Neural cell (in vitro differentiated cells): ENCODE data around the gene TIMM17B. TPM values are rescaled to one million over a fixed set of nuclear protein-coding genes. Genes with fewer than 3 reads are reported as not detected.

Source experiments
- H2AFZ ChIP-seq: fragments of 200-600, 300-800 bp; sonication (generic), shearing (Covaris generic); 2 replicates; pipeline ENCODE4 v1.6.0; 2014; ENCODE audit warnings: low read depth, mild to moderate bottlenecking, antibody characterized with exemption, low read length, moderate library complexity
- H3F3A ChIP-seq: fragments of 200-600 bp; shearing (Covaris generic); 2 replicates; pipeline ENCODE4 v1.6.1; 2016; ENCODE audit warnings: mild to moderate bottlenecking, moderate library complexity, mixed read lengths, antibody characterized with exemption, low read length; ENCODE audit not compliant: insufficient read depth, poor library complexity, severe bottlenecking
- H3K27ac ChIP-seq: fragments of 200-600, 300-800 bp; sonication (generic), shearing (Covaris generic); 2 replicates; pipeline ENCODE4 v1.5.1; 2014; ENCODE audit warnings: mild to moderate bottlenecking, low read length, moderate library complexity
- H3K27me3 ChIP-seq: fragments of 300-800, 200-600 bp; sonication (generic), shearing (Covaris generic); 2 replicates; pipeline ENCODE4 v1.6.0; 2014; ENCODE audit warnings: mild to moderate bottlenecking, low read depth, low read length, moderate library complexity; ENCODE audit not compliant: insufficient read depth
- H3K36me3 ChIP-seq: fragments of 300-800, 200-600 bp; sonication (generic), shearing (Covaris generic); 2 replicates; pipeline ENCODE4 v1.5.1; 2014; ENCODE audit warnings: mild to moderate bottlenecking, antibody characterized with exemption, low read length, moderate library complexity; ENCODE audit not compliant: insufficient read depth
- H3K4me2 ChIP-seq: fragments of 300-800, 200-600 bp; sonication (generic), shearing (Covaris generic); 2 replicates; pipeline ENCODE4 v1.6.0; 2014; ENCODE audit warnings: mild to moderate bottlenecking, low read length
- H3K4me3 ChIP-seq: fragments of 300-800, 200-600 bp; sonication (generic), shearing (Covaris generic); 2 replicates; pipeline ENCODE4 v1.5.1; 2014; ENCODE audit warnings: mild to moderate bottlenecking, low read length, moderate library complexity
- H3K79me2 ChIP-seq: fragments of 200-600 bp; shearing (Covaris generic); replicated peaks from 2 replicates; pipeline ENCODE4 v1.6.0; 2014; ENCODE audit warnings: mild to moderate bottlenecking, low read length, moderate library complexity; ENCODE audit not compliant: insufficient read depth
- H3K9ac ChIP-seq: fragments of 300-800, 200-600 bp; sonication (generic), shearing (Covaris generic); 2 replicates; pipeline ENCODE4 v1.6.1; 2016; ENCODE audit warnings: mild to moderate bottlenecking, low read length, mixed read lengths
- H3K9me2 ChIP-seq: fragments of 200-600 bp; shearing (Covaris generic); 2 replicates; pipeline ENCODE4 v1.6.1; 2016; ENCODE audit warnings: mild to moderate bottlenecking, low read length, mixed read lengths; ENCODE audit not compliant: insufficient read depth
- H3K9me3 ChIP-seq: fragments of 200-600, 300-800 bp; sonication (generic), shearing (Covaris generic); 2 replicates; pipeline ENCODE4 v1.6.1; 2016; ENCODE audit warnings: mild to moderate bottlenecking, mixed run types, low read length, moderate library complexity, mixed read lengths
- H4K20me1 ChIP-seq: fragments of 200-600 bp; shearing (Covaris generic); 2 replicates; pipeline ENCODE4 v1.6.1; 2016; ENCODE audit warnings: mild to moderate bottlenecking, mixed run types; ENCODE audit not compliant: insufficient read depth
- EP300 ChIP-seq: fragments of 450-650 bp; conservative IDR thresholded peaks from 2 replicates; pipeline ENCODE4 v1.6.1; 2014; ENCODE audit warnings: antibody characterized with exemption, mild to moderate bottlenecking, moderate library complexity; ENCODE audit not compliant: poor library complexity, severe bottlenecking
- EZH2 ChIP-seq: fragments of 200-600, 300-800 bp; shearing (Covaris generic), sonication (generic); IDR thresholded peaks from 2 replicates; pipeline ENCODE4 v1.6.1; 2014; ENCODE audit warnings: antibody characterized with exemption, low read length, borderline replicate concordance, mild to moderate bottlenecking; ENCODE audit not compliant: insufficient read depth, poor library complexity, severe bottlenecking
- MXI1 ChIP-seq: fragments of 450-650 bp; conservative IDR thresholded peaks from 2 replicates; pipeline ENCODE4 v1.6.1; 2014; ENCODE audit warnings: antibody characterized with exemption, mild to moderate bottlenecking; ENCODE audit not compliant: poor library complexity, severe bottlenecking
- POLR2AphosphoS5 ChIP-seq: IDR thresholded peaks from 2 replicates; pipeline ENCODE4 v1.6.1; 2012
- RAD21 ChIP-seq: fragments of 450-650 bp; conservative IDR thresholded peaks from 2 replicates; pipeline ENCODE4 v1.6.1; 2014; ENCODE audit warnings: antibody characterized with exemption, mild to moderate bottlenecking, moderate library complexity
- SMC3 ChIP-seq: fragments of 450-650 bp; conservative IDR thresholded peaks from 2 replicates; pipeline ENCODE4 v1.6.1; 2014; ENCODE audit warnings: antibody characterized with exemption, mild to moderate bottlenecking, moderate library complexity; ENCODE audit not compliant: poor library complexity
- TAF1 ChIP-seq: IDR thresholded peaks from 2 replicates; pipeline ENCODE4 v1.6.1; 2012; ENCODE audit warnings: low read depth
- polyA plus RNA-seq: library from polyadenylated mRNA; depleted of rRNA; stranded (reverse); fragments of >200 nt; gene quantifications from 2 replicates; pipeline ENCODE4 v1.2.3, GENCODE V29; 2014
- TF ChIP-seq, protein P1 (sequence below): IDR thresholded peaks from 2 replicates; pipeline ENCODE4 v1.6.1; 2012; ENCODE audit warnings: borderline replicate concordance
- TF ChIP-seq, protein P2 (sequence below): fragments of 450-650 bp; IDR thresholded peaks from 2 replicates; pipeline ENCODE4 v1.5.1; 2014; ENCODE audit warnings: antibody characterized with exemption, mild to moderate bottlenecking, moderate library complexity; ENCODE audit not compliant: poor library complexity, severe bottlenecking

Gene TIMM17B
- polyA plus RNA-seq, 1 donor from 2014 or later = 131 TPM

DNA sequence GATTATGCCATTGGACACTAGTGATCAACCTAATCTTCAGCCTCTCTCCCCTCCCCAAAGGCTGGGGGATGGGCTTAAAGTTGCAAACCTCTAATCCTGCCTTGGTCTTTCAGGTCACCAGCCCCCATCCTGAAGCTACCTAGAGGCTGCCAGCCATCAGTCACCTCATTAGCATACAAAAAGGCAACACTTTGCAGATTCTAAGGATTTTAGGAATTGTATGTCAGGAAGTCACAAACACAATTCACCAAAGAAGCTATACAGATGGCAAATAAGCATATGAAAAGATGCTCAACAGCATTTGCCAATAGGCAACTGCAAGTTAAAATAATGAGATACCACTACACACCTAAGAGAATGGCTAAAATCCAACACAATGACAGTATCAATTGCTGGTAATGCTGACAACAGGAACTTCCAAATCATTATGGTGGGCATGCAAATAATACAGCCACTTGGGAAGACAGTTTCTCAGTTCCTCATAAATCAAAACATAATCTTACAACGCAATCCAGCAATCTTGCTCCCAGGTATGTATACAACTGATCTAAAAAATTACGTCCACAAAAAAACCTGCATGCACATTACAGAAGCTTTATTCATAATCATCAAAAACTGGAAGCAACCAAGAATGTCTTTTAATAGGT, 30.3 kb upstream of the TIMM17B start:
- no peaks in the 10 kb centered on the region for H3K9me2 ChIP-seq
- TF ChIP-seq, protein P1, sequence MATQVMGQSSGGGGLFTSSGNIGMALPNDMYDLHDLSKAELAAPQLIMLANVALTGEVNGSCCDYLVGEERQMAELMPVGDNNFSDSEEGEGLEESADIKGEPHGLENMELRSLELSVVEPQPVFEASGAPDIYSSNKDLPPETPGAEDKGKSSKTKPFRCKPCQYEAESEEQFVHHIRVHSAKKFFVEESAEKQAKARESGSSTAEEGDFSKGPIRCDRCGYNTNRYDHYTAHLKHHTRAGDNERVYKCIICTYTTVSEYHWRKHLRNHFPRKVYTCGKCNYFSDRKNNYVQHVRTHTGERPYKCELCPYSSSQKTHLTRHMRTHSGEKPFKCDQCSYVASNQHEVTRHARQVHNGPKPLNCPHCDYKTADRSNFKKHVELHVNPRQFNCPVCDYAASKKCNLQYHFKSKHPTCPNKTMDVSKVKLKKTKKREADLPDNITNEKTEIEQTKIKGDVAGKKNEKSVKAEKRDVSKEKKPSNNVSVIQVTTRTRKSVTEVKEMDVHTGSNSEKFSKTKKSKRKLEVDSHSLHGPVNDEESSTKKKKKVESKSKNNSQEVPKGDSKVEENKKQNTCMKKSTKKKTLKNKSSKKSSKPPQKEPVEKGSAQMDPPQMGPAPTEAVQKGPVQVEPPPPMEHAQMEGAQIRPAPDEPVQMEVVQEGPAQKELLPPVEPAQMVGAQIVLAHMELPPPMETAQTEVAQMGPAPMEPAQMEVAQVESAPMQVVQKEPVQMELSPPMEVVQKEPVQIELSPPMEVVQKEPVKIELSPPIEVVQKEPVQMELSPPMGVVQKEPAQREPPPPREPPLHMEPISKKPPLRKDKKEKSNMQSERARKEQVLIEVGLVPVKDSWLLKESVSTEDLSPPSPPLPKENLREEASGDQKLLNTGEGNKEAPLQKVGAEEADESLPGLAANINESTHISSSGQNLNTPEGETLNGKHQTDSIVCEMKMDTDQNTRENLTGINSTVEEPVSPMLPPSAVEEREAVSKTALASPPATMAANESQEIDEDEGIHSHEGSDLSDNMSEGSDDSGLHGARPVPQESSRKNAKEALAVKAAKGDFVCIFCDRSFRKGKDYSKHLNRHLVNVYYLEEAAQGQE = no peak
- no peak for TF ChIP-seq MXI1
- no peak for TF ChIP-seq POLR2AphosphoS5
- TF ChIP-seq TAF1 = no peak
- no peak for TF ChIP-seq SMC3
- TF ChIP-seq RAD21 = no peak
- no peaks in the 10 kb centered on the region for H4K20me1 ChIP-seq
- no peak overlapping the region for H3K27ac ChIP-seq
- no peaks in the 10 kb centered on the region for H3K27me3 ChIP-seq
- no peak overlapping the region for H3K4me3 ChIP-seq
- no peak overlapping the region for H3K9ac ChIP-seq
- no peak overlapping the region for H2AFZ ChIP-seq
- H3K9me3 ChIP-seq = no peaks in the 10 kb centered on the region
- no peaks in the 10 kb centered on the region for H3K36me3 ChIP-seq
- no peak overlapping the region for H3K4me2 ChIP-seq
- H3F3A ChIP-seq = no peaks in the 10 kb centered on the region
- H3K79me2 ChIP-seq = no peaks in the 10 kb centered on the region

DNA sequence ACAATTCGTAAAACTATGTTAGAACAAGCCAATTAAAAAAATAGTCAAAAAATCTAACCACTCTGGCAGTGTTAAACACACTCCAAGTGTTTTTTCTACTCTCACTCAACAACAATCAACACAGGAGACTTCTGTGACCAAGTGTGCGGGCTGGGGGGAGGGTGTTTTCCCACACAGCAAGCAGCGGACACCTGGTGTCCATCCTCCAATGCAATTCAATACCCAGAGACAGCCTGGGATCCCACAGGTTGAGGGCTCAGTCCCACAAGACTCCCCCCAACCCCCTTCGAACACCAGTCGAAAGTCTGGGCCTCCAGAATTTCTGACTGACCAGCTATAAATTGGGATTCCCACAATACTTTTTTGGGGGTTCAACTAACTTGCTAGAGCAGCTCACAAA, 29.6 kb upstream of the TIMM17B start:
- Histone ChIP-seq H3K27me3 (no peaks in the 10 kb centered on the region), H3K27ac (no peak overlapping the region), H3F3A (no peaks in the 10 kb centered on the region), H3K79me2 (no peaks in the 10 kb centered on the region), H3K4me2 (no peak overlapping the region), H3K9me3 (no peaks in the 10 kb centered on the region), H3K9me2 (no peaks in the 10 kb centered on the region), H2AFZ (no peak overlapping the region), H3K36me3 (no peaks in the 10 kb centered on the region), H3K4me3 (no peak overlapping the region), H4K20me1 (no peaks in the 10 kb centered on the region), H3K9ac (no peak overlapping the region)
- no peak for TF ChIP-seq MXI1
- no peak for TF ChIP-seq RAD21
- TF ChIP-seq, protein P1 = no peak
- TF ChIP-seq EP300 = no peak
- no peak for TF ChIP-seq TAF1
- TF ChIP-seq POLR2AphosphoS5 = no peak
- no peak for TF ChIP-seq SMC3
- TF ChIP-seq, protein P2, sequence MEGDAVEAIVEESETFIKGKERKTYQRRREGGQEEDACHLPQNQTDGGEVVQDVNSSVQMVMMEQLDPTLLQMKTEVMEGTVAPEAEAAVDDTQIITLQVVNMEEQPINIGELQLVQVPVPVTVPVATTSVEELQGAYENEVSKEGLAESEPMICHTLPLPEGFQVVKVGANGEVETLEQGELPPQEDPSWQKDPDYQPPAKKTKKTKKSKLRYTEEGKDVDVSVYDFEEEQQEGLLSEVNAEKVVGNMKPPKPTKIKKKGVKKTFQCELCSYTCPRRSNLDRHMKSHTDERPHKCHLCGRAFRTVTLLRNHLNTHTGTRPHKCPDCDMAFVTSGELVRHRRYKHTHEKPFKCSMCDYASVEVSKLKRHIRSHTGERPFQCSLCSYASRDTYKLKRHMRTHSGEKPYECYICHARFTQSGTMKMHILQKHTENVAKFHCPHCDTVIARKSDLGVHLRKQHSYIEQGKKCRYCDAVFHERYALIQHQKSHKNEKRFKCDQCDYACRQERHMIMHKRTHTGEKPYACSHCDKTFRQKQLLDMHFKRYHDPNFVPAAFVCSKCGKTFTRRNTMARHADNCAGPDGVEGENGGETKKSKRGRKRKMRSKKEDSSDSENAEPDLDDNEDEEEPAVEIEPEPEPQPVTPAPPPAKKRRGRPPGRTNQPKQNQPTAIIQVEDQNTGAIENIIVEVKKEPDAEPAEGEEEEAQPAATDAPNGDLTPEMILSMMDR = no peak
- no peak for TF ChIP-seq EZH2
